Medulla oblongata (tissue), 1 donor: Measurements from ENCODE around the gene KCNQ1.
A peak's percentile ranks its signal among the peaks of the same experiment; 100 is the strongest.

Source experiments
- DNase-seq: peaks from one replicate; pipeline ENCODE4 v3.0.0-alpha.2; 2015; ENCODE audit errors: extremely low spot score

The KCNQ1 gene

GRCh38 chr11:2581151-2581930 lies 136.5 kb downstream of the KCNQ1 start:
- no peak for DNase-seq

GRCh38 chr11:2581931-2582350 lies 137.1 kb downstream of the KCNQ1 start:
- DNase-seq = no peak

- no peak for DNase-seq
These were observed 137.6 kb downstream of the KCNQ1 start for GRCh38 chr11:2582351-2582945.

GRCh38 chr11:2582946-2583604 lies 138.3 kb downstream of the KCNQ1 start:
- DNase-seq = no peak

DNA sequence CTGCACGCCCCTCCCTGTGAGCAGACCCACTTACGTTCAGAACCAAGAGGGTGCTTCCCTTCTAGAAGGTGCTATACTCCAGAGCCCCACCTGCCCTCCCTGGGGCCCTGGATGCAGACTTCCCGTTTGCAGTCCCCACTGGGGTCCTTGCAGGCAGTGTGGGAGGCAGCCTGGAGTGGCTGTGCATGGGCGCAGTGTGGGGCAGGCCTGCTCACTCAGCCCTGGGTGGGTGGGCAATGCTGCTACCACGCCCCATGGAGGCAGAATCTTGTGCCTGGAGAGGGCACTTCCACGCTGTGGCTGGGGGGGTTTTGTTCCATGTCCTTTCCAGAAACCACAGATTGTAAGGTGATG lies 138.8 kb downstream of the KCNQ1 start:
- DNase-seq = no peak

DNA sequence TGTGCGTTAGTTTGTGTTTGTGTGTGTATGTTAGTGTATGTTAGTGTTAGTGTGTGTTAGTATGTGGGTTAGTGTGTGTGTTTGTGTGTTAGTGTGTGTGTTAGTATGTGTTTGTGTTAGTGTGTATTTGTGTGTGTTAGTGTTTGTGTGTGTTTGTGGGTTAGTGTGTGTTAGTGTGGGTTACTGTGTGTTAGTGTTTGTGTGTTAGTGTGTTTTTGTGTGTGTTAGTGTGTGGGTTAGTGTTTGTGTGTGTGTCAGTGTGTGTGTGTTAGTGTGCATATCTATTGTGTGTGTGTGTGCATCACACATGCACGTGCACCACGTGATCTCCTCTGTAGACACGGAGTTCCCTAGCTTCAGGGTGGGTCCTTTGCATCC lies 139.6 kb downstream of the KCNQ1 start:
- DNase-seq = no peak

DNA sequence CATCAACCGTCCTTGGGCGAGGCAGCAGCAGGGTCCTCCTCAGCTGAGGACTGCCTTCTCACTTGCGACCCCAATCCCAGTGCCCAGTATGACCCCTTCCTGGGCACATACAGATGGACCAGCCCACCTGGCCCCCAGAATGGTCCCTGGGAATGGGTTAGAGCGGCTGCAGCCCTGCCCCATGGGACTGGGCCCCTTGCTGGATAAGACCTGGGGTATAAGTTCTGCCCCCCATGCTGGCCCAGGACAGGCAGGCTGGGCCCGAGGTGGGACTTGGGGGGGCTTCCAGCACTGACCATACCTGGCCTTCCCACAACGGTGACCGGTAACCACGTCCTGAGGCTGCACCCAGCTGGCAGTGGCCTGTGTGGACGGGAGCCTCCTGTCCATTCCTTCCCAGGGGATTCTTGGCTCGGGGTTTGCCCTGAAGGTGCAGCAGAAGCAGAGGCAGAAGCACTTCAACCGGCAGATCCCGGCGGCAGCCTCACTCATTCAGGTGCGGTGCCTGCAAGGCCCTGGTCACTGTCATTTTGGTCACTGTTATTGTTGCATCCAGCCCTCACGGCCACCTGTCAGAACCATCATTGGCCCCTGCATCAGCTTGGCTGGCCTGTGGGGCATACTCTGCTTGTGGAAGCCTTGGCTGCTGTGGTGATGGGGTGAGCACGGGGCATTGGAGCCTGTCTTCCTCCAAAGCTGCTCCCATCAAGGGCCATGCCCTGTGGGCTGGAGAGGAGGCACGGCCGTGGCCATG lies 140.2 kb downstream of the KCNQ1 start:
- DNase-seq = no peak

DNA sequence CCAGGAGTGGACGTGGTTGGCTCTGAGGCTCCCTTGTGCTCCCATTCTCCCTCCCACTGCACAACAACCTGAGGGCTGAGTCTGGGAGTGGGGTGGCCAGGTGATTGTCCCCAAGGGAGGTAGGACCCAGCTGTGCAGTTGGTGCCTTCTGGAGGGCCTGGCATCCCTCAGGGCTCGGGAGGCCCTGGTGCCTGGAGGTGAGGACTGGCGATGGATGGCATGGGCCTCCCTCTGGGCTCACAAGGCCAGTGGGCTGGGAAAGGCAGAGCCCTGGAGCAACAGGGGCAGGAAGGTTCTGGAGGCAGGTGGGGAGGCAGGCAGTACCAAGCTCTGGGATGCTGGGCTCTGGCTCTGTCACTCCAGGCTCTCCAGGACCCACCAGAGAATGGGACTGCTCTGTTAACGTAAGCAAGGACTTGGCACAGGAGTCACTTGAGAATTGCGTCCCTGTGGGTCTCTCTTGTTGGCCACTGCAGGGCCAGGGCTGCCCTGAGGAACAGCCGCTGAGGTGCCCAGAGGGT lies 140.8 kb downstream of the KCNQ1 start:
- no peak for DNase-seq

DNA sequence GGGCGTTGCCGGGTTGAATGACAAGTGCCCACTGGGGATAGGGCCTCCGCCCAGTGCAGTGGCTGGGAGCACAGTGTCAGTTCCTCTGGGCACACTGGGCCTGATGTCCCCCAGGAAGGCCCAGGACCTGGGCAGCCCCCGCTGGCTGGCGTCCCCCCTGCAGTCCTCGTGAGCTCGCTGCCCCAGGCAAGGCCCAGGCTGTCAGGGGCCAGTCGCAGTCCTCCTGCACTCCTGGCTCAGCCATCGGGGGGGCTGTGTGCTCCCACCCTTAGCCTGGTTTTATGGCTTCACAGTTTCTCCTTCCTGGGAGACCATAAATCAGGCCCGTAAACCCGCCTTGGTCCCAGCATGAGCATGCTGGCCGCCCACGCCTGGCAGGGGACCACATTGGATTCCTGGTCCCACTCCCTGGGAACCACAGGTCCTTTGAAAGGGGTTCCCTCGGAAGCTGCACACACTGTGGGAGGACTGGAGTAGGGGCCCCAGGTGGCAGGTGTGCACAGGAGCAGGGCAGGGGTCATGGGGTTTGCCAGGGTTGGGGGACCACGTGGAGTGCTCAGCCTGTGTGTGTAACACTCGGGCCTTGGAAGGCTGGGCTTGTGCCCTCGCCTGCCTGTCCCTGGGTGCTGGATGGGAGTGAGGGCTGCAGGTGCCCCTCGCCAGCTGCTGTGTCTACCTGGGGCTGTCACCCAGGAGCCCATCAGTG lies 141.4 kb downstream of the KCNQ1 start:
- no peak for DNase-seq

GRCh38 chr11:2586793-2587131 lies 142.0 kb downstream of the KCNQ1 start:
- no peak for DNase-seq

GRCh38 chr11:2587132-2587930 lies 142.5 kb downstream of the KCNQ1 start:
- DNase-seq = no peak

- no peak for DNase-seq
These were observed 143.4 kb downstream of the KCNQ1 start for GRCh38 chr11:2587976-2588748.

DNA sequence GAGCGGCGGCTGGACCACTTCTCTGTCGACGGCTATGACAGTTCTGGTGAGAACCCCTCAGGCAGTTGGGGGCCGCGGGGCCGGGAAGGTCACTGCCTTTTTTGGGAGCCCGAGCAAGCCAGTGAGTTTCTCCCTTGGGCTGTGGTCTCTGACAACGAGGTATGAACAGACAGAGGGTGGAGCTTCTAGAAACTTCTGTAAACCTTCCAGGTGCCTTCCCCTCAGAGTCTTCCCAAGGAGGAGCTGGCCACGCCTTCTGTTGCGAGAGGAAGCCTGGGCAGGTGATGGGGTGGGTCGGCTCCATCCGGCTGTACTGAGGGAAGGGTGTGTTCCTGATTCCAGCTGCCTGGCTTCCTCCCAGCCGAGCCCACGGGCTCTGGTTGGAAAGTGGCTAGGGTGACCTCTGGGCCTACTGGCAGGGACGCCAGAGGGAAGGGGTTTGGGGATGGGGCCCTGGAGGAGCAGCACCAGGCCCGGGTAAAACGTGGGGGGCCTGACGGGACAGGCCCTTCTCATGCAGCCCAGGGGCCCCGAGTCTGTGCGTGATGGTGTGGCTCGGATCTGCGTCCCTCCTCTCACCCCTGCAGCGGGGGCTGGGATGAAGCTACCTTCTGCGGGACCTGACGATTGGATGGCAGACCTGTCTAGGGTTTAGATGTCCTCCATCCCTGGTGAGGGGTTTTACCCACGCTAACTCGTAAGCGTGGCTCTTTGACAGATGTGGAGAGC lies 144.2 kb downstream of the KCNQ1 start:
- no peak for DNase-seq

DNA sequence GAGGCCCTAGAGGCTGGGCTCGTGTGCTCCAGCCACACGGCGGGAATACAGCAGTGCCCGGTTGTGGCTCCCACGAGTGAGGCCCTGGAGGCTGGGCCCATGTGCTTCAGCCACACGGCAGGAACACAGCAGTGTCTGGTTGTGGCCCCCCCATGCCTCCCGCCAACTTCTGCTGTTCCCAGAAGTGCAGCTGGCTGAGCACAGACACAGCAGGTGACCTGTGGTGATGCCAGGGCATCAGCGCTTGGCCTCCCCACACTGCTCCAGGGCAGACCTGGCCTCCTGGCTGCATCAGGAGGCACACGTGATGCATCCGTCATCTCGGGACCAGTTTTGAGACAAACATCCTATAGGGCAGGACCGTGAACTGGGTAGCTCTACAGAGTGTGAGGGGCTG lies 144.7 kb downstream of the KCNQ1 start:
- DNase-seq = no peak

DNA sequence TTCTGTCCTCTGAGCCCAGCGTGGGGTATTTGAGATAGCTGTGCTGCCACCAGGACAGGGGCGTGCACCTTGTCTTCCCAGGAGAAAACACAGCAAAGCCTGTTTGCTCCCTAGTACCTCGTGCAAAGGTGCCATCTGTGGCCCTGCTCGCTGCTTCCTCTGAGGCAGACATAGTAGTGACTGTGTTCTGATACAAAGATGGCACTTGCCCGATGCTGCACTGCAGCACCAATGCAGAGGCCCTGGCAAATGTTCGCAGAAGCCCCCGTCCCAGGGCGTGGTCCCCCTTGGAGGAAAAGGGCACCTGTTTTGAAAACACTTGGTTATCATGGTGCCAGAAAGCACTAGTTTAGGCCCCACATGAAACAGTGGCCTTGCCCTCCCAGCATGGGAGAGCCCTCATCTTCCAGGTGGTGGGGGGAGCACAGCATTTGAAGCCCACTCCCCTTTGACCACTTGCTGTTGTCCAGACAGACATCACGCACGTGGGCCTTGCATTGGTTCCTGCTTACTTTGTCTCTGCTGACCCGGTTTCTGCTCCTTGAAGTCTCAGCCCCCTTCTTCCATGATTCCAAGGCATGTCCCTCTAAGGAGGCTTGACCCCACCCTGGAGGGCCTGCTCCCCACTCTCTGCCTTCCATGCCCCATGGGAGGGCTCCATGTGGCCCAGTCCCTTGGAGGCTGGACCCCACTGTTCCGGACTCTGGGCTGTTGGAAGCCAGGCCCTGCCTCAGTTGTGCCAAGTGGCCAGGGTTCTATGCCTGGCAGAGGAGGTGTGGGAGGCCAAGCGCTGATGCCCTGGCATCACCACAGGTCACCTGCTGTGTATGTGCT lies 145.5 kb downstream of the KCNQ1 start:
- DNase-seq = no peak

DNA sequence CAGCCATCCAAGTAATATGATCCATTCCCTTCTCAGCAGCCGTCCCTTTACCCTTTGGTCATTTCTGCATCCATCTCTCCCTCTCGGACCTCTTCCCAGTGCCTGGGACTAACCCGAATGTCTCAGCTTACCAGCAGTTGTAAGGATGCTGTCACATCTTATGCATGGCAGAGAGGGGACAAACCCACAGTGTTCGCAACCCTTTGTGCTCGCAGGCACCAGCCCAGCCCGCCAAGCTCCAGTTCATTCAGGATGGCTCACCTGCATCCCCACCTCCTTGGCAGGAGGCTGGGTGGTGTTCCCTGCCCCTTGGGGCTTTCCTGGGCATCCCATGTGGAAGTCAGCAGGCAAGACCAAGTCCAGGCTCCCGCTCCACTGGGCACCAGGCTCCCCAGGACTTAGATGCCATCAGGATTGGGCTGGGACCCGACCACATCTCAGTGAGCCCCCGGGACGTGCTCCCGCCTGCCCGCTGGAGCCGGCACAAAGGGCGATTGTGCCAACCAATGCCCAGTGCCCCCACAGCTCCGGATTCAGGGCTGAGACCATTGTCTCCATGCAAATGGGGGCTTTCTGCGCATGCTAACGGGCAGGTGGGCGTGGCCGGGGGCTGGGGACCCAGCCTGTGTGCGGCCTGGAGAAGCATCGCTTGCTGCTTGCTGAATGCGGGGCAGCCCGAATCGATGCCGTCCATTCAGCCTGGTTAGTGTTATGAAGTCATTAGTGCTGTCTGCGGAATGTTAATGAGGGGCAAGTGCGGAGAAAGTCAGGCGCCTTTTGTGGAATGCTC lies 146.4 kb downstream of the KCNQ1 start:
- peak; percentile 83 for DNase-seq

DNA sequence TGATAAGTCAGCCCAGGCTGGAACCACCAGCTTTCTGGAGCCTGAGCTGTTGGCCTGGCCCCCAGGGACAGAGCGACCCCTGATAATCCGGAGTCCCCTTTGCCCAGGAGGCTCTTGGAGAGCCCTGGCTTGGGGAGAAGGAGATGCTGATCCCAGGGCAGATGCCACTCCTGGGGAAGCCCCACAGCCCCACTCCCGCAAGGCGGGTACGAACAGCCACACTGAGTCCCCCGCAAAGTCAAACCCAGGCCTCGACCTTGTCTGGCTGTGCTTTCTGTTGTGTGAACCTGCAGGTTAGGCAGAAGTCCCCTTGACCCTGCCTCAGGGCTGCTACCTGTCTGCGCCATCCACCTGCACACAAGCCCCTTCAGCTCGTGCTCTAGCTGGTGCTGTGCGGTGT lies 147.0 kb downstream of the KCNQ1 start:
- DNase-seq = no peak
